KBM-7 (cell line): ENCODE measurements around the gene WDR17.

Experiments used
- DNase-seq: peaks from one replicate; pipeline ENCODE4 v3.0.0-alpha.2; 2015
- in situ Hi-C: fragments of 300-500 bp; cut with MboI; formaldehyde crosslinking; loops from 2 replicates; pipeline ENCODE4 v1.14.3; 2020; ENCODE audit warnings: low sequenced_read_pairs, low pct_unique_long_range_greater_than_20kb, mixed read lengths

WDR17 gene

GRCh38 chr4:176065435-176066291 is at the start of gene WDR17:
WDR17 (plus strand) TSS chr4:176065841; CDS start chr4:176111581, 45,740 bp downstream.
- in situ Hi-C loops = no loop called here
- DNase-seq = peak; percentile 96

- DNase-seq = no peak
- in situ Hi-C loops = no loop called here
Observed at GRCh38 chr4:176016601-176017000, 49.0 kb upstream of the WDR17 start.

- DNase-seq = no peak
- in situ Hi-C loops = no loop called here
Observed at GRCh38 chr4:176020481-176021085, 45.1 kb upstream of the WDR17 start.

- in situ Hi-C loops = no loop called here
- no peak for DNase-seq
Observed at GRCh38 chr4:176030391-176030790, 35.2 kb upstream of the WDR17 start.

GRCh38 chr4:176031922-176032321 is 33.7 kb upstream of the WDR17 start:
- in situ Hi-C loops = no loop called here
- DNase-seq = no peak

- in situ Hi-C loops = no loop called here
Observed at GRCh38 chr4:176032454-176032853, 33.2 kb upstream of the WDR17 start.

GRCh38 chr4:176034499-176034898 is 31.1 kb upstream of the WDR17 start:
- in situ Hi-C loops = no loop called here
- peak; percentile 31 for DNase-seq

More at GRCh38 chr4:176032454-176032853, 33.2 kb upstream of the WDR17 start:
- DNase-seq = no peak

GRCh38 chr4:176034936-176035335 is 30.7 kb upstream of the WDR17 start:
- in situ Hi-C loops = no loop called here
- DNase-seq = no peak

GRCh38 chr4:176036585-176037205 is 28.9 kb upstream of the WDR17 start:
- no peak for DNase-seq
- in situ Hi-C loops = no loop called here

- DNase-seq = no peak
- in situ Hi-C loops = no loop called here
Observed at GRCh38 chr4:176038789-176039188, 26.9 kb upstream of the WDR17 start.

- no peak for DNase-seq
- in situ Hi-C loops = no loop called here
Observed at GRCh38 chr4:176042195-176042594, 23.4 kb upstream of the WDR17 start.

- no peak for DNase-seq
Observed at GRCh38 chr4:176043838-176044588, 21.6 kb upstream of the WDR17 start.

GRCh38 chr4:176044589-176044951 is 21.1 kb upstream of the WDR17 start:
- no peak for DNase-seq

More at GRCh38 chr4:176043838-176044588, 21.6 kb upstream of the WDR17 start:
- in situ Hi-C loops = no loop called here

GRCh38 chr4:176048631-176049030 is 17.0 kb upstream of the WDR17 start:
- in situ Hi-C loops = no loop called here
- no peak for DNase-seq

More at GRCh38 chr4:176044589-176044951, 21.1 kb upstream of the WDR17 start:
- in situ Hi-C loops = no loop called here

- in situ Hi-C loops = no loop called here
- peak; percentile 43 for DNase-seq
Observed at GRCh38 chr4:176052744-176053143, 12.9 kb upstream of the WDR17 start.

GRCh38 chr4:176053785-176054184 is 11.9 kb upstream of the WDR17 start:
- in situ Hi-C loops = no loop called here
- no peak for DNase-seq

GRCh38 chr4:176054942-176055341 is 10.7 kb upstream of the WDR17 start:
- DNase-seq = peak; percentile 14

GRCh38 chr4:176063718-176064117 is 1.9 kb upstream of the WDR17 start:
- DNase-seq = no peak
- in situ Hi-C loops = no loop called here

More at GRCh38 chr4:176054942-176055341, 10.7 kb upstream of the WDR17 start:
- in situ Hi-C loops = no loop called here

- in situ Hi-C loops = no loop called here
- no peak for DNase-seq
Observed at GRCh38 chr4:176064539-176064938, 1.1 kb upstream of the WDR17 start.
